HG02885 (cell line): ENCODE measurements around the gene IGFBP3.

ENCODE experiments used
- ATAC-seq: cut with Tn5 transposase; IDR thresholded peaks from one replicate; pipeline ENCODE4 v1.9.1; 2021; ENCODE audit warnings: mild to moderate bottlenecking; ENCODE audit not compliant: unreplicated experiment, poor library complexity

The IGFBP3 gene

DNA sequence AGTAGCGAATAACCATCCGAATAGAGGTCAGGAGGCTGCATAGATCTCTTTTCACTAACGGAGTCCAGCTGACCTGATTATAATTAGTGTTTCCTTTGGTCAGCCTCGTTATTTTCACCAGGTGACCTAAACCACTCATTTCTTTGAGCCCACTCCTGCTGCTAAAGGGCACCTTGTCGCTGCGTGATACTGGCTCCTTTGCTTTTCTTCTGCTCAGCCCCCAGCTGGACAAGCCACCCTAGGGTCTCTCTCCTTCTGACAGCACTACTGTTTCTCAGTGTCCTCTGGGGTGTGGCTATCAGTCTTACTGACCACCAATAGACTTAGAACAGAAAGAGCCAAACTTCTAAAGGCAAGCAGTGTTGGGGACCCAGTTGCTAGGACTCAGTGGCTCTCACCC lies 2.7 kb upstream of the IGFBP3 start:
- ATAC-seq = no peak

DNA sequence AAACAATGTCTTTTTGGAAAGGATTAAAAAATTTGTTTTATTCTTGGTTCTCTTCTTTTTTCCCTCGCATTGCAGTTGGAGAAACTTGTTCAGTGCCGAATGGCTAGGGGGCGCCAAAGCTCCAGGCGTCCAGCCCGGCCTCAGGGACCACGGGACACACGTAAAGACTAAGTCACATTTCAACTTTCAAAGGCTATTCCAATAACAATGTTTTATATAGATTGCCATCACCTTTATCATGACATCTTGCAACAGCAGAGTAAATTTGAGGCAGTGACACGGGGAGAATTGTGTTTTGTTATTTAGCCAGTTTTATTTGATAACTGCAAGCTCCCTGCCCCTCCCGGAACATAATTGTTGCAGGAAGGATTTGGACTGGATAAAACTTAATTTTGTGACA lies 2.2 kb upstream of the IGFBP3 start:
- ATAC-seq = peak; percentile 53

DNA sequence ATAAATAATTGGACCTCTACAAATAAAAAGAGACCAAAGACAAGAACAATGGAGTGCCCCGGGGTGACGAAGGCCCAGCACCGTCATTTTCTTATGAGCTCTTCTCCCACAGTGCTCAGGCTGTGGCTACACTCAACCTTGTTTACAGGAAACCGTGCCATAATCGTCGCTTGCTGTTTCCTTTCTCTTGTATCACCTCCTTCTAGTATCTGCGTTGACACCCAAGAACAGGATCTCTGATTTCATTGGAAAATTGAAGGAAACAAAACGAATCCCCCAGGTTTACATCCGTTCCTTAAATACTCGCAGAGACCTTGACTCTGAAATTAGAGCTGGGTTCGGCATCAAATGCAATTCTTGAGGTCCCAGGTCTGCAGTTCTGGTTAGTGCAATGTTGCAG lies 1.7 kb upstream of the IGFBP3 start:
- ATAC-seq = peak; percentile 15

DNA sequence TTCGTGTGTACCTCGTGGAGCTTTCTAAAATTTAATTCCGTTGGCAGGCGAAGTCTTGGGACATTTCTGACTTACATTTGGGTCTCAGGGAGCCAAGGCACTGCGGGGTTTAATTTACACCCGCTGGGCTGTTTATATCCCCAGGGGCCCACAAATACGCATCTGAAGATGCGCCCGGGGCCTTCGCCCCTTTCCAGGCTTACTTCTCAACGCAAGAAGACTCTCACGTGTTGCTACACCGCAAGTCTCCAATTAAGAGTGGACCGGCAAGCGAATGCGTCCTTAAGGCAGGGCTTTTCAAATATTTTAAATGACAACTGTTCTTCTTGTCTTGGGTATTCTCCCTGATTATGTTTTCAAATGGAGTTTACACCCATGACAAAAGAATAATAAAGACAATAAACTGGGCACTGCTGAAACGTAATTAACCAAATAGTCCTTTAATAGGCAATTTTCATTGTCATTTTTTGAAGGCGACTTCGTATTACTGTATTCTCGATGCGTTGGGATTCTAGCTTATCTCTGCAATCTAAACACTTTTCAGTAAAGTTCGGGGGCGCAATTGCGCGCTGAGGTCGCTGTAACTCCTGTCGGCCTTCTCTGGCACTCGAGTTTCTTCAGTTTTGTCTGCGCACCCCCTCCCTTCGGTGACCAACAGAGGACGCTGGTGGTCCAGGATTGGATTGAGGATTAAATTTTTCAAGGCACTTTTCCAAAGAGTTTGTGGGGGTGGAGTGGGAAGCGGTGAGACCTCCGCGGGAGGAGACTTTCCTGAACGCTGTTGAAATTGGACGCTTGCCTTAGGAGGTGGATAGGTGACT lies 837 bp upstream of the IGFBP3 start:
- ATAC-seq = no peak

DNA sequence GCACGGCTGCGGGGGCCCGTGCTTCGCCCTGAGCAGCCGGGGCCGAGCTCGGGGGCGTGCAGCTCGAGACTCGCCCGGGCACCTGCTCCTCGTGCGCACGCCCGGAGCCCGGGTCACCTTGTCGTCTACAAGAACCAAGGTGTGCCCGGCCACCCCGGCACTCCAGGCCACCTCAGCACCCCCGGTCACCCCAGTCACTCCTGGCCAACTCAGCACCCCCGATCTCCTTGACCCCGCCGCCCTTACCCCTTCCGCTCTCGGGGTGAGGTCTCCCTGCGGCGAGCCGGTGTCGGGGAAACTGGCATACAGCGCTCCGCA lies 268 bp upstream of the IGFBP3 start:
- no peak for ATAC-seq

DNA sequence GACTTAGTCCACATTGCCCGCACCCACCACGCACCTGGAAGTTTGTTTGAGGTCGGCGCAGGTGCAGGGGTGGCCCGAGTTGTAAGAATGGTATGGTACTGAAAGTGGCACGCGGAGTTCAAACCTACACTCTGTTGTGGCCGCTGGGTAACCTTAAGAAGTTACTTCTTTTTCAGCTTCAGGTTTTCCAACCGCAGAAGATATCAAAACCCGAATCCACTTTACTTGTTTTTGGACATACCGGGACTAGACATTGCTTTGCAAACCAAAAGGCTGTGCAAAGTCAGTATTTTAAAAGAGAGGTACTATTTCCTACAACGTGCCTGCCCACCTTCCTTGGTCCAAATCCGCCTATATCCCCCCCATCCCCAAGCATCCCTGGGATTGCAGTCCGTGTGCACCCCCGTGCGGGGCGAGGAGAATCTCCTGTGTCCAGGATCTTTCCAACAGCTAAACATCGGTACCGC lies 1.0 kb downstream of the IGFBP3 start:
- no peak for ATAC-seq

DNA sequence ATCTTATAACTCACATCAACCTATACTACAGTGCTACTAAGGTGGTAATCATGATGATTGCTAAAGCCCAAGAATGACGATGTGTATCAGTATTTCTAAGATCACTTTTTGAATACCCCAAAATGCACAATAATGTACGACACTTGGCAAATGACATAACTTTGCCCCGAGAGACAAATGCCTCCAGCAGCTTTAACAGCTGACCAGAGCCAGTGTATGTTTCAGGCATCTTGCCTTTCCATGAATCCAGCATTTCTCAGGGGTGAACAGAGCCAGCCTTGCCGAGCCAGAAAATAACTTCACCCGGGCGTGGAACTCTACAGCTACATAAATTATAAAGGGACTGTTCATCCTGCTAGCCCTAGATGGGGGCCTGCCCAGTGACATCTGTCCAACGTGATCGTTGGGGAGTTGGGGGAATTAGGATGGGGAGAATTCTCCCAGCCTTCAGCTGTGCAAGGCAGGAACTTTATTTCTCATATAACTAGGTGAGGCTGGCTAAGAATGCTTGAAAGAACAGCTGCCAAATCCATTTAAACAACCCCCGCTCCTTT lies 1.8 kb downstream of the IGFBP3 start:
- no peak for ATAC-seq

DNA sequence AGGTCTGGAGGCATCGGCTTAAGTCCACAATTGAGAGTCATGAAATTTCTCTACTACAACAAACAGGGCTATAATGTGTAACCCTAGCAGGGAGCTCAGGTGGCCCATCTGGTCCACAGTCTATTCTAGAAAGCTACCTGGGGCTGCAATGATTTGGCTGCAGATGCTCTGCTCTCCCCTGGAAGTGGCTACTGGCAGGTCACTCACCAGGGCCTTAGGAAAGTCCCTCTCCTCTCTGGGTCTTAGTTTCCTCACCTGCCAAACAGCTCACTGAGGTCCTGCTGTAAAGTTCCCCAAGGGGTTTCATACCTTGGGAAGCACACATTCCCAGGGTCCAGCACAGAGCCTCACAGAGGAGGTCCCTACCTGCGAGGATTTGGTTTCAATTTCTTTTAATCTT lies 2.5 kb downstream of the IGFBP3 start:
- ATAC-seq = no peak

- ATAC-seq = peak; percentile 81
These were observed 3.4 kb downstream of the IGFBP3 start for GRCh38 chr7:45917658-45918057.

DNA sequence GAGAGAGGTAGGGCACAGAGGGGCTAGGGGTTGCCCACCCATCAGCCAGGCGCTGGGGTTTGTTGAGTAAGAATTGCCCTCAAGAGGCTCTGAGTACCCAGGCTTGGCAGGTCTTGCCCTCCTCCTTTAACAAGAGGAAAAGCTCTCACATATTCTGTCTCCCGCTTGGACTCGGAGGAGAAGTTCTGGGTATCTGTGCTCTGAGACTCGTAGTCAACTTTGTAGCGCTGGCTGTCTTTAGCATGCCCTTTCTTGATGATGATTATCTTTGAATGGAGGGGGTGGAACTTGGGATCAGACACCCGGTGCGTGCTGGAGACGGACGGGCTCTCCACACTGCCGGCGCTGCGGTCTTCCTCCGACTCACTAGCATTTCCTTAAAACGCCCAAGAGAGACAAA lies 4.0 kb downstream of the IGFBP3 start:
- no peak for ATAC-seq

DNA sequence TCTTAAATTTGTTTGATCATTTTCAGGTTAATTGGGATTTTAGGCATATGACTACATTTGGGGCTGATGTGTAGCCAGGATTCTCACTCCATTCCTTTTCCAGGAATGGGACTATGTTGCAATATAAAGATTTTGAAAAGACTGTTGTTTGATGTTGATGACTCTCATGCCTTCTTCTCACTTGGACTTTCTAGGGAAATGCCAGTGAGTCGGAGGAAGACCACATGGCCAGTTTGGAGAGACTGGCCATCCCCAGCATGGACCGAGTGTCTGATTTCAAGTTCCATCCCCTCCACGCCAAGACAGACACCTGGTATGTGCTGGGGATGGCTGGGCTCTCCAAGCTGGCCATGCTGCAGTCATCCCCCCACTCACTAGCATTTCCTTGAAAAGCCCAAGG lies 5.5 kb downstream of the IGFBP3 start:
- no peak for ATAC-seq

DNA sequence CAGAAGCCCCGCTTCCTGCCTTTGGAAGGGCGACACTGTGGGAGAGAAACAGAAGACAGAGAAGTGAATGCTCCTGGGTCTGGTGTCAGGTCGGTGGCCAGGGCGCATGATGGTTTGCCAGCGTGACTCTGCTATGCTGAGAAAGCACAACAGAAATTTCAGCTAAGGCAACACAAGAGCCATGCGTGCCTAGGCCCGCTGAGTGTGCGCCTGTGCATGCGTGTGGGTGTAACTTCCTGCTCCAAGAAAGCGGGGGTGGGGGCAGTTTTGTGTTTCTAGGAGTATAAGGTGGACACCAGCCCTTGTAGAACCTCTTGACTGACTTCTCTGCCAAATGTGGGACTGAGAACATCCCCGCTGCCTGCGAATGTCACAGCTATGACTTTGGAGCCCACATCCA lies 6.2 kb downstream of the IGFBP3 start:
- ATAC-seq = no peak

- ATAC-seq = no peak
These were observed 8.1 kb downstream of the IGFBP3 start for GRCh38 chr7:45912972-45913371.

- ATAC-seq = no peak
These were observed 9.8 kb downstream of the IGFBP3 start for GRCh38 chr7:45911311-45911710.

- no peak for ATAC-seq
These were observed 10.2 kb downstream of the IGFBP3 start for GRCh38 chr7:45910855-45911254.

- ATAC-seq = no peak
These were observed 11.5 kb downstream of the IGFBP3 start for GRCh38 chr7:45909561-45909960.

DNA sequence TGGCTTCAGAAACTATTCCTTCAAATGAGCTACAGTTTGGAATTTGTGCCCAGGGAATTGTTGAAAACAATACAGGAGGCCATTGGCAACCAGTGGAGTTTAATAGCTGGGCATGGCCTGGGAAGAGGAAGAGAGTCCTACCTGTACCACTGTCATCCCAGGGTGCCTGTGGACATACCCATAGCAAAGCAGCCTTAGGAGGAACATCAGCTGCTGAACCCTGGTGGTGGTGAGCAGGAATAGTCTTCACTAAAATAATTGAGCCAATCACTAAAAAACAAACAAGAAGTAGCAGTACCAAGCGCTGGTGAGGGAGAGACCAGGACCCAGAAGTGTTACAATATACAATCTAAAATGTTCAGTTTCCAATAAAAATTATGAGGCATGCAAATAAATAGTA lies 18.3 kb downstream of the IGFBP3 start:
- no peak for ATAC-seq

GRCh38 chr7:45901566-45901965 lies 19.5 kb downstream of the IGFBP3 start:
- ATAC-seq = no peak

DNA sequence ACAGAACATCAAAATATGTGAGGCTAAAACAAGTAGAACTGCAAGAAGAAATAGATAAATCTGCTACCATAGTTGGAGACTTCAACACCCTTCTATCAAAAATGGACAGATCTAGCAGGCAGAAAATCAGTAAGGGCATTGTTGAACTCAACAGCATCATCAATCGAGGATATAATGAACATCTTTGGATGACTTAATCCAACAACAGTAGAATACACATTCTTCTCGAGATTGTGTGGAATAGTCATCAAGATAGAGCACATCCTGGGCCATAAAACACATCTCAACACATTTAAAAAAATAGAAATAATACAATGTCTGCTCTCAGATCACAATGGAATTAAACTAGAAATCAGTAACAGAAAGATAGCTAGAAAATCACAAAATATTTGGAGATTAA lies 22.9 kb downstream of the IGFBP3 start:
- no peak for ATAC-seq

- no peak for ATAC-seq
These were observed 23.9 kb downstream of the IGFBP3 start for GRCh38 chr7:45897042-45897690.

- ATAC-seq = no peak
These were observed 26.4 kb downstream of the IGFBP3 start for GRCh38 chr7:45894665-45895062.
